Peyer's patch (tissue), 4 donors: Measurements from ENCODE around the gene GDNF. TPM values are rescaled to one million over a fixed set of nuclear protein-coding genes. Genes with fewer than 3 reads are reported as not detected.
A peak's percentile ranks its signal among the peaks of the same experiment; 100 is the strongest.
"Not testable (repeated sequence)": the region's sequence is repeated elsewhere in the genome, so short reads cannot be mapped to it uniquely, and the experiment has no call there.

Experiments used
- DNase-seq, 3 donors: peaks; one replicate each; pipeline ENCODE4 v3.0.0-alpha.2; 2017 to 2019
- H3K27ac ChIP-seq, 4 donors: fragments of 200-600 bp; sonication (generic); one replicate each; pipeline ENCODE4 v1.5.1; 2016 to 2019
- H3K27me3 ChIP-seq, 2 donors: fragments of 200-600 bp; sonication (generic); one replicate each; pipeline ENCODE4 v1.5.1; 2019
- H3K36me3 ChIP-seq, 3 donors: fragments of 200-600 bp; sonication (generic); one replicate each; pipeline ENCODE4 v1.5.1; 2016 to 2019
- H3K4me1 ChIP-seq, 4 donors: fragments of 200-600 bp; sonication (generic); one replicate each; pipeline ENCODE4 v1.5.1; 2016 to 2019
- H3K4me3 ChIP-seq, 4 donors: fragments of 200-600 bp; sonication (generic); 1 replicate in 3 of 4; 2 replicates in 1 of 4; pipeline ENCODE4 v1.5.1; 2016 to 2019; ENCODE audit warnings: mild to moderate bottlenecking in 1 of 4
- H3K9me3 ChIP-seq, 4 donors: fragments of 200-600 bp; sonication (generic); one replicate each; pipeline ENCODE4 v1.5.1; 2016 to 2019; ENCODE audit warnings: mild to moderate bottlenecking in 1 of 4
- POLR2A ChIP-seq, 2 donors: fragments of 450-650 bp; IDR thresholded peaks; one replicate each; pipeline ENCODE4 v1.5.1; 2017; ENCODE audit warnings: antibody characterized with exemption in 2 of 2, mild to moderate bottlenecking in 2 of 2, moderate library complexity in 2 of 2
- total RNA-seq, 4 donors: library from RNA; depleted of rRNA; stranded (reverse); fragments of >200 nt; gene quantifications; one replicate each; pipeline ENCODE4 v1.1.0, GENCODE V29; 2016
- TF ChIP-seq, protein P1 (sequence below), 6 experiments: fragments of 450-650 bp in 4 of 6; fragments of 200-600 bp in 2 of 6; sonication (generic) in 1 of 6; IDR thresholded peaks; one replicate each; pipeline ENCODE4 v1.5.1; 2017 to 2019; ENCODE audit warnings: antibody characterized with exemption in 6 of 6, mild to moderate bottlenecking in 3 of 6, moderate library complexity in 1 of 6

GDNF gene
- total RNA-seq, 4 donors from 2014 or later: 1.5 to 8.3 TPM; not detected in 2

DNA sequence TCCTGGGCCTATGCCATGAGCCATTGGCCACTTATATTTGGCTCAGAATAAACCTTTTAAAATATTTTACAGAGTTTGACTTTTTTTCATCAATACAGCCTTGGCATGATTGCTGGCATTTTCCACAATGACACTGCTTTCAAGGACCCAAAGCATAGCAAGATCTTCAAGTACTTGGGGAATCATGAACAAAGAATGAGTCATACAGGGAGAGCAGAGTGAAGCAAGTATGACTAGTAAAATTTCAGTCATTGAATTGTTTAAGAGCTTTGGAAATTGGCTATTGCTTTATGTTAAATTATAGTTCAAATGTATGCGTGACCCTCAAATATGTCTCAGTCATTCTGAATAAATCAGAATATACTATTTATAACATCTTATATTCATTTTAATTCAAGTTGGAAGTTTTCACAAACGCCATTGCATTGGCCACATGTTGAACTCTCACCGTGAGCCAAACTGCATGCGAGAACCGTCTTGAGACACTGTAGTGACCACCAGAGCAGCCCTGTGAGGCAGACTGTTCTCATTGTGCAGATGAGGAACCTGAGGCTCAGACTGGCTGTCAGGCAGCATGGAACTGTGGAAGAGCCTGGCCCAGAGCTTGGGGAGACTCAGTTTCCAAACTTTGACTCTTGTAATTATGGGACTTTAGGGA is 52.9 kb downstream of the GDNF start:
- Histone ChIP-seq H3K36me3 (no peaks in the 10 kb centered on the region), H3K27me3 (no peaks in the 10 kb centered on the region), H3K9me3 (no peaks in the 10 kb centered on the region), H3K4me3 (no peak overlapping the region), H3K4me1 (no peaks in the 10 kb centered on the region), H3K27ac (no peak overlapping the region)
- no peak for DNase-seq
- no peak for TF ChIP-seq POLR2A (IDR thresholded peaks at IDR 0.05)
- TF ChIP-seq, protein P1, sequence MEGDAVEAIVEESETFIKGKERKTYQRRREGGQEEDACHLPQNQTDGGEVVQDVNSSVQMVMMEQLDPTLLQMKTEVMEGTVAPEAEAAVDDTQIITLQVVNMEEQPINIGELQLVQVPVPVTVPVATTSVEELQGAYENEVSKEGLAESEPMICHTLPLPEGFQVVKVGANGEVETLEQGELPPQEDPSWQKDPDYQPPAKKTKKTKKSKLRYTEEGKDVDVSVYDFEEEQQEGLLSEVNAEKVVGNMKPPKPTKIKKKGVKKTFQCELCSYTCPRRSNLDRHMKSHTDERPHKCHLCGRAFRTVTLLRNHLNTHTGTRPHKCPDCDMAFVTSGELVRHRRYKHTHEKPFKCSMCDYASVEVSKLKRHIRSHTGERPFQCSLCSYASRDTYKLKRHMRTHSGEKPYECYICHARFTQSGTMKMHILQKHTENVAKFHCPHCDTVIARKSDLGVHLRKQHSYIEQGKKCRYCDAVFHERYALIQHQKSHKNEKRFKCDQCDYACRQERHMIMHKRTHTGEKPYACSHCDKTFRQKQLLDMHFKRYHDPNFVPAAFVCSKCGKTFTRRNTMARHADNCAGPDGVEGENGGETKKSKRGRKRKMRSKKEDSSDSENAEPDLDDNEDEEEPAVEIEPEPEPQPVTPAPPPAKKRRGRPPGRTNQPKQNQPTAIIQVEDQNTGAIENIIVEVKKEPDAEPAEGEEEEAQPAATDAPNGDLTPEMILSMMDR (IDR thresholded peaks at IDR 0.05): no peak

DNA sequence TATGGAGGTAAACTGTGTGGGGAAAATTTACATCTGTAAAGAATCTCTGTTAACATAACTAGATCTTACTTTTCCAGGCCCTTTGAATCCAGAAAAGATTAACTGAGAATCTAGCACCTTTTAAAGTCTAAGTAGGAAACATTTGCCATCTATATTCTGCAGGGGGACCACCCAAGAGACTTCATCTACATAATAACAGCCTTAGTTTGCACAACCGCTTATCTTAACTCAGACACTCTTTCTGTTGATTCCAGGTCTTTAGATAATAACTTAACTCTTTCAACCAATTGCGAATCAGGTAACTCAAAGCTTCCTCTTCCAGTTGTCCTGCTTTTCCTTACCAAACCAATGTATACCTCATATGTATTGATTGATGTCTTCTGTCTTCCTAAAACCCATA is 53.4 kb downstream of the GDNF start:
- no peak overlapping the region for H3K4me3 ChIP-seq
- DNase-seq: no peak

DNA sequence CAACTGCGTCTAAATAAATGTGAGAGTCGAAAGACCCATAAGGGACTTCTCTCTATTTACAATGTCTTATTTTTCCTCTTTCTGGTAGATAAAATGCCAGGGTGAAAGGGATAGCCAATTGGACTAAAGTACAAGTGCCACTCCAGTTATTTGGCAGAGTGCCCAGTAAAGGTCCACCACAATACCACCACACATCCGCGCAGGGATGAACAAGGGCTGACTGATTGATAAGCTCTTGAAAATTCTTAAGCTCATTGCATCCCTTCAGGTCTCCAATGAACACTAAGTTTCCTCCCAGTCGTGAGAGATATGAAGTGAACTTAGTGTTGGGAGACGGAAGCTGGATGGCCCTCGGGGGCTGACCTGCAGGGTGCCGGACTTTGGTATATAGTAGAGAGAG is 58.4 kb downstream of the GDNF start:
- H3K27ac ChIP-seq, H3K4me1 ChIP-seq, H3K4me3 ChIP-seq, H3K9me3 ChIP-seq, DNase-seq, H3K36me3 ChIP-seq, H3K27me3 ChIP-seq: not testable (repeated sequence)

More for the DNA sequence above, 53.4 kb downstream of the GDNF start:
- H3K4me1 ChIP-seq: no peaks in the 10 kb centered on the region
- TF ChIP-seq, protein P1 (IDR thresholded peaks at IDR 0.05): no peak
- TF ChIP-seq POLR2A (IDR thresholded peaks at IDR 0.05): no peak
- H3K27ac ChIP-seq: no peak overlapping the region
- H3K9me3 ChIP-seq: no peaks in the 10 kb centered on the region
- no peaks in the 10 kb centered on the region for H3K27me3 ChIP-seq
- no peaks in the 10 kb centered on the region for H3K36me3 ChIP-seq

DNA sequence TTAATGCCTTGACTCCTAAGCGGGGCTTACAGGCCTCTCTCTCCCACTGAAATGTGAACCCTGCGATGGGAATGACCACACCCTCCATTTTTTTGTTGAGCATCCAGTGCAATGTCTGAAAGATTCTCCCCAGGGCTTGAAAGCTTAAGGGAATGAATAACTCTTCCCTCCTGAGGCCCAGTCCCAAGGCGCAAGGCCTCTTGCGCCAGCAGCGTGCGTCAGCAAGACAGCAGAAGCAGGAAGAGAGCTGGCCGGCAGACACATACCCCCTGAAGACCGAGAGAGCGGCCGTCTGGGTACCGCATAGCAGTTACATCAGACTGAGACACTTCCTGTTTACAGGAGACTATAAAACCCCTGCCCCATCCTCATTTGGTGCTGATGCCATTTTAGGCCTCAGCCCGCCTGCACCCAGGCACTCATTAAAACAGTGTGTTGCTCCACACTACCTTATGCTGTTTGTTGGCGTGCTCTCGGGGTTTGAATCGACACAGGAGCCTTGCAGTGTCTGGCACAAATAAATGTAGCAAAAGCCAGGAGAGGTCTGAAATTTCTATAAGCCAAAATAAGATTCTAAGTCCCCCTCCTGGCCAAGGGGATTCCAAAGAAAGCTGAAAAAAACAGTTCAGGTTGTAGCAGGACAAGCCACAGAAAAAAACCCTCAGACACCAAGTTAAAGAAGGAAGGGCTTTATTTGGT is 62.3 kb downstream of the GDNF start:
- H3K27me3 ChIP-seq: no peaks in the 10 kb centered on the region
- TF ChIP-seq, protein P1 (IDR thresholded peaks at IDR 0.05): no peak
- no peak for TF ChIP-seq POLR2A (IDR thresholded peaks at IDR 0.05)
- peaks cover 0 to 5% (median 0%) of the 10 kb centered on the region in 4 donors for H3K9me3 ChIP-seq
- H3K36me3 ChIP-seq: no peaks in the 10 kb centered on the region
- no peaks in the 10 kb centered on the region for H3K4me1 ChIP-seq
- peak overlapping the region in 1 of 4 donors; percentile 35 for H3K27ac ChIP-seq
- H3K4me3 ChIP-seq: no peak overlapping the region
- DNase-seq: no peak

DNA sequence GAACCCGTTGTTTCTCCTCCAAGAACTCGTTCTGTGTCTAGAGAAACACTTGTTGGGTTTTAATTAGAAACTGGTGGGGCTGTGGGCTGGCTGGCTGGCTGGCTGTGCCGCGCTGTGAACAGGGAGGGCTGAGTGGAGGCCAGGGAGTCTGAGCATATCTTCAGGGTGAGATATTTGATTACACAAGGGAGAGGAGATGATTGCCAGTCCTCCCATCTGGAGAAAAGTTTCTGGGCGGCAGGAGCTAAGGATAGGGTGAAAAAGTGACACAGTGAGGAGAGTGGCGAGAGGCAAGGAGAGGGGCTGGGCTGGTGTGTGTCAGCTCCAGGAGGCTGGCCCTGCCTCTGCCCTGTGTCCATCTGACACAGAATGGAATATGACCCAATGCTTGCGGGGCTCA is 63.0 kb downstream of the GDNF start:
- Histone ChIP-seq H3K4me3 (no peak overlapping the region), H3K9me3 (peaks cover 0 to 5% (median 0%) of the 10 kb centered on the region in 4 donors), H3K27me3 (no peaks in the 10 kb centered on the region), H3K27ac (peak overlapping the region in 2 of 4 donors; percentile 35 to 57), H3K36me3 (no peaks in the 10 kb centered on the region), H3K4me1 (no peaks in the 10 kb centered on the region)
- TF ChIP-seq, protein P1 (IDR thresholded peaks at IDR 0.05): no peak
- no peak for TF ChIP-seq POLR2A (IDR thresholded peaks at IDR 0.05)
- no peak for DNase-seq

DNA sequence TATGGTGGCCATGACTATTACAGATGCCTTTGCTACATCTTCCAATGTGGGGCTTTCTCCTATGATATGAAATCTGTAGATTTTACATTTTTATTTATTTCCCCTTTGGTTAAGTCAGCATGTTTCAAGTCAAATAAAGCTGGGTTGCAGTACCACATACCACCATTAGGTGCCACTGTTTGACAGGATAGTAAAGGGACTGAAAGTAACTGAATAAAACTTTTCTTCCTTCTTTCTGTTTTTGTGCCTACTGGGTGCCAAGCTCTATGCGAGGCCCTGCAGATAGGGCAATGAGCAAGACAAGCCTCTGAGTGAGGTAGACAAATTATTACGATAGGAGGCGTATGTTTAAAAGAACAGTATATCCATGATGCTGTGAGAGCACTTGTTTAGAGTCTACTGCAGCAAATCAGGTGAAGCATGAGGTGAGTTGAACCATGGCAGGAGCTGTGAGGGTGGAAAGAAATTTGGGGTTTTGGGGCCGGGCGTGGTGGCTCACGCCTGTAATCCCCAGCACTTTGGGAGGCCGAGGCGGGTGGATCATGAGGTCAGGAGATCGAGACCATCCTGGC is 64.8 kb downstream of the GDNF start:
- DNase-seq: no peak
- TF ChIP-seq, protein P1 (IDR thresholded peaks at IDR 0.05): peak in 4 of 6 experiments; percentile 32 to 36 (median 33)
- no peak for TF ChIP-seq POLR2A (IDR thresholded peaks at IDR 0.05)
- Histone ChIP-seq H3K4me1 (no peaks in the 10 kb centered on the region), H3K9me3 (peaks cover 0 to 5% (median 0%) of the 10 kb centered on the region in 4 donors), H3K27ac (no peak overlapping the region), H3K4me3 (no peak overlapping the region), H3K36me3 (no peaks in the 10 kb centered on the region), H3K27me3 (no peaks in the 10 kb centered on the region)
